Transverse colon (tissue), 4 donors: ENCODE data around the gene DEDD2. TPM values are rescaled to one million over a fixed set of nuclear protein-coding genes. Genes with fewer than 3 reads are reported as not detected.

Source experiments
- DNase-seq: peaks from one replicate; pipeline ENCODE4 v3.0.0-alpha.2; 2019
- H3K27ac ChIP-seq, 4 donors: fragments of 200-600 bp; sonication (generic); 2 replicates each; pipeline ENCODE4 v1.5.1; 2016 to 2018; ENCODE audit warnings: inconsistent platforms in 4 of 4
- H3K27me3 ChIP-seq: fragments of 200-600 bp; sonication (generic); 2 replicates; pipeline ENCODE4 v1.5.1; 2017; ENCODE audit warnings: inconsistent platforms
- H3K36me3 ChIP-seq, 4 donors: fragments of 200-600 bp; sonication (generic); 2 replicates each; pipeline ENCODE4 v1.5.1; 2017 to 2019; ENCODE audit warnings: inconsistent platforms in 4 of 4
- H3K4me1 ChIP-seq, 4 donors: fragments of 200-600 bp; sonication (generic); 2 replicates each; pipeline ENCODE4 v1.5.1; 2017 to 2020; ENCODE audit warnings: inconsistent platforms in 4 of 4
- H3K4me3 ChIP-seq, 4 donors: fragments of 200-600 bp; sonication (generic); 1 replicate in 1 of 4; 2 replicates in 3 of 4; pipeline versions ENCODE4 v1.5.1 to v1.6.1; 2017 to 2019; ENCODE audit warnings: inconsistent platforms in 4 of 4
- H3K9me3 ChIP-seq, 2 donors: fragments of 200-600 bp; sonication (generic); 2 replicates each; pipeline ENCODE4 v1.5.1; 2017 to 2019; ENCODE audit warnings: inconsistent platforms in 2 of 2
- CTCF ChIP-seq, 5 experiments: fragments of 200-600 bp in 3 of 5; fragments of 450-650 bp in 2 of 5; sonication (generic) in 3 of 5; IDR thresholded peaks; 1 replicate in 2 of 5; 2 replicates in 3 of 5; pipeline ENCODE4 v1.5.1; 2016 to 2017; ENCODE audit warnings: antibody characterized with exemption in 5 of 5, inconsistent platforms in 3 of 5, mild to moderate bottlenecking in 2 of 5, moderate library complexity in 1 of 5
- EP300 ChIP-seq: sonication (generic); formaldehyde crosslinking; IDR thresholded peaks from one replicate; pipeline ENCODE4 v1.6.1; 2017; ENCODE audit warnings: antibody characterized with exemption, low read depth
- POLR2A ChIP-seq: fragments of 450-650 bp; IDR thresholded peaks from one replicate; pipeline ENCODE4 v1.6.1; 2016; ENCODE audit warnings: antibody characterized with exemption, mild to moderate bottlenecking, moderate library complexity
- POLR2AphosphoS5 ChIP-seq, 3 donors: sonication (generic); formaldehyde crosslinking; IDR thresholded peaks; one replicate each; pipeline ENCODE4 v1.6.1; 2016; ENCODE audit warnings: antibody characterized with exemption in 3 of 3
- WGBS, 2 donors: methylation state at CpG; one replicate each; pipeline ENCODE4 v1.1.5; 2018; ENCODE audit warnings: low coverage in 1 of 2; 5-methylcytosine and 5-hydroxymethylcytosine counted together
- in situ Hi-C, 4 donors: fragments of 200-750 bp; cut with MboI; loops; one replicate each; pipeline versions ENCODE4 v1.15.0 to v1.15.1; 2017; ENCODE audit warnings: low sequenced_read_pairs in 3 of 4, low pct_ligation_motif_present in 1 of 4, low pct_unique_long_range_greater_than_20kb in 1 of 4
- intact Hi-C: fragments of 100-400 bp; cut with DNase I; formaldehyde crosslinking; loops from one replicate; pipeline ENCODE4 v1.15.1; 2023; ENCODE audit warnings: low total_unique reads
- total RNA-seq, 4 donors: library from RNA; depleted of rRNA; stranded (reverse); fragments of >200 nt; gene quantifications; one replicate each; pipeline ENCODE4 v1.1.0, GENCODE V29; 2016

Gene DEDD2
- total RNA-seq, 4 donors from 2014 or later = 52.2 to 90.8 (median 63.0) TPM

GRCh38 chr19:42212886-42213285, 4.6 kb downstream of the DEDD2 start:
- Histone ChIP-seq H3K27ac (peak overlapping the region in 2 of 4 donors; percentile 5 to 30), H3K4me3 (no peak overlapping the region), H3K27me3 (no peaks in the 10 kb centered on the region), H3K36me3 (peaks cover 0 to 21% (median 8%) of the 10 kb centered on the region in 4 donors), H3K4me1 (peaks cover 6 to 36% (median 15%) of the 10 kb centered on the region in 4 donors), H3K9me3 (no peaks in the 10 kb centered on the region)
- 67 to 83% methylated on average over 1 of the region's 1 CpG for WGBS, 2 donors
- no peak for TF ChIP-seq POLR2AphosphoS5 (IDR thresholded peaks at IDR 0.05)
- no peak for TF ChIP-seq CTCF (IDR thresholded peaks at IDR 0.05)
- no peak for TF ChIP-seq POLR2A
- in situ Hi-C loops (no loop called here), intact Hi-C loops (no loop called here)
- DNase-seq = no peak

- H3K27me3 ChIP-seq = no peaks in the 10 kb centered on the region
- intact Hi-C loops (no loop called here), in situ Hi-C loops (no loop called here)
- TF ChIP-seq POLR2AphosphoS5 (IDR thresholded peaks at IDR 0.05) (no peak), POLR2A (no peak), EP300 (no peak), CTCF (IDR thresholded peaks at IDR 0.05) (no peak)
- no peak overlapping the region for H3K27ac ChIP-seq
- peaks cover 0 to 18% (median 2%) of the 10 kb centered on the region in 4 donors for H3K4me1 ChIP-seq
- H3K4me3 ChIP-seq = no peak overlapping the region
- 90 to 95% methylated on average over 4 to 10 of the region's 11 CpGs for WGBS, 2 donors
- peaks cover 0 to 25% (median 10%) of the 10 kb centered on the region in 4 donors for H3K36me3 ChIP-seq
- no peaks in the 10 kb centered on the region for H3K9me3 ChIP-seq
- no peak for DNase-seq
Measured at GRCh38 chr19:42208612-42209011, 8.9 kb downstream of the DEDD2 start.

DNA sequence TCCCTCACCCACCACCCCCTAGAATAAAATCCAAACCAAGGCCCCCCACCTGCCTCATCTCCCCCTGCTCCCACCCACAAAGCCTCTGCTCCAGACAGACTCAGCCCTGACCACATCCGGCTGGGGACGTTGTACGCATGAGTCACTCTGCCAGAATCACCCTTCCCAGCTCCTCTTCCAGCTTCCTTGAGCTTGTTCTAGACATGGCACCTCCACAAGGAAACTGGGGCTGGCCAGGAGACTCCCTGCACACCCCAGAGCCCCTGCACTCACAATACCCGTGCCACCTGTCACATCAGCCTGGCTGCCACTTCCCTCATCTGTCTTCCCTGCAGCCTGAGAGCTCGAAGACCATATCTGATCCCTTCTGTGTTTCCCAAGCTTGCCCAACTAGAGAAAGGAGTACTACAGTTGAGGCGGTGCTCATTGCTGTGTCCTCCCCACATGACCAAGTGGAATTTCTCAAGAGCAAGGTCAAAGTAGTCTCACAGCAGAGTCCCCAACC, 9.7 kb downstream of the DEDD2 start:
- Histone ChIP-seq H3K9me3 (no peaks in the 10 kb centered on the region), H3K4me1 (peaks cover 0 to 10% (median 2%) of the 10 kb centered on the region in 4 donors), H3K27me3 (no peaks in the 10 kb centered on the region), H3K36me3 (peaks cover 0 to 28% (median 7%) of the 10 kb centered on the region in 4 donors), H3K27ac (peak overlapping the region in 1 of 4 donors; percentile 25), H3K4me3 (no peak overlapping the region)
- 58 to 76% methylated on average over 4 to 6 of the region's 6 CpGs for WGBS, 2 donors
- intact Hi-C loops = no loop called here
- DNase-seq = no peak
- TF ChIP-seq CTCF (IDR thresholded peaks at IDR 0.05) = no peak
- no peak for TF ChIP-seq POLR2AphosphoS5 (IDR thresholded peaks at IDR 0.05)
- no peak for TF ChIP-seq POLR2A
- in situ Hi-C loops = no loop called here

GRCh38 chr19:42206871-42207755, 10.4 kb downstream of the DEDD2 start:
- in situ Hi-C loops = no loop called here
- 83 to 93% methylated on average over 8 to 14 of the region's 14 CpGs for WGBS, 2 donors
- no peak for TF ChIP-seq POLR2A
- TF ChIP-seq POLR2AphosphoS5 (IDR thresholded peaks at IDR 0.05) = no peak
- no peak for TF ChIP-seq EP300
- TF ChIP-seq CTCF (IDR thresholded peaks at IDR 0.05) = no peak
- H3K4me3 ChIP-seq = no peak overlapping the region
- intact Hi-C loops = no loop called here
- H3K36me3 ChIP-seq = peaks cover 0 to 28% (median 6%) of the 10 kb centered on the region in 4 donors
- H3K9me3 ChIP-seq = no peaks in the 10 kb centered on the region
- peak; percentile 57 for DNase-seq
- H3K4me1 ChIP-seq = peaks cover 0 to 6% (median 3%) of the 10 kb centered on the region in 4 donors
- no peaks in the 10 kb centered on the region for H3K27me3 ChIP-seq
- peak overlapping the region in 2 of 4 donors; percentile 1 to 14 for H3K27ac ChIP-seq
